SU-DHL-6 (cell line): ENCODE measurements around the gene ENKD1.
A peak's percentile ranks its signal among the peaks of the same experiment; 100 is the strongest.

Experiments
- H2AFZ ChIP-seq: fragments of 200-600 bp; sonication (generic); 2 replicates; pipeline ENCODE4 v1.6.1; 2014; ENCODE audit warnings: low read depth, mild to moderate bottlenecking, moderate library complexity, mixed read lengths, antibody characterized with exemption, low read length; ENCODE audit not compliant: severe bottlenecking
- H3F3A ChIP-seq: fragments of 200-600 bp; shearing (Covaris generic); 2 replicates; pipeline ENCODE4 v1.6.0; 2016; ENCODE audit warnings: antibody characterized with exemption, mild to moderate bottlenecking; ENCODE audit not compliant: insufficient read depth
- H3K27ac ChIP-seq: fragments of 200-600 bp; sonication (generic); 2 replicates; pipeline ENCODE4 v1.5.1; 2016; ENCODE audit warnings: low read depth, mild to moderate bottlenecking, low read length, moderate library complexity, mixed read lengths
- H3K27me3 ChIP-seq: fragments of 200-600 bp; sonication (generic), shearing (Covaris generic); 2 replicates; pipeline ENCODE4 v1.6.0; 2014; ENCODE audit warnings: mild to moderate bottlenecking, low read length
- H3K36me3 ChIP-seq: fragments of 200-600 bp; sonication (generic); 2 replicates; pipeline ENCODE4 v1.6.1; 2014; ENCODE audit warnings: mild to moderate bottlenecking, low read length, mixed read lengths
- H3K4me2 ChIP-seq: fragments of 300-600, 200-600 bp; shearing (Covaris generic), sonication (generic); 2 replicates; pipeline ENCODE4 v1.6.0; 2014; ENCODE audit warnings: low read length, low read depth, mild to moderate bottlenecking; ENCODE audit not compliant: poor library complexity, severe bottlenecking
- H3K4me3 ChIP-seq: fragments of 200-600 bp; sonication (generic); 2 replicates; pipeline ENCODE4 v1.5.1; 2014; ENCODE audit warnings: antibody characterized with exemption, low read length, mild to moderate bottlenecking, mixed read lengths; ENCODE audit not compliant: insufficient read depth, poor library complexity, severe bottlenecking
- H3K79me2 ChIP-seq: fragments of 200-600 bp; sonication (generic); 2 replicates; pipeline ENCODE4 v1.6.1; 2014; ENCODE audit warnings: mild to moderate bottlenecking, low read length, moderate library complexity; ENCODE audit not compliant: insufficient read depth
- H3K9ac ChIP-seq: fragments of 200-600 bp; sonication (generic); 2 replicates; pipeline ENCODE4 v1.7.0; 2014; ENCODE audit warnings: mild to moderate bottlenecking, low read length
- H3K9me2 ChIP-seq: fragments of 200-600 bp; sonication (generic); replicated peaks from 2 replicates; pipeline ENCODE4 v1.6.1; 2014; ENCODE audit warnings: low read length; ENCODE audit not compliant: insufficient read depth
- H3K9me3 ChIP-seq: fragments of 200-600 bp; sonication (generic); 2 replicates; pipeline ENCODE4 v1.6.1; 2014; ENCODE audit warnings: low read length, mixed read lengths; ENCODE audit not compliant: insufficient read depth
- H4K20me1 ChIP-seq: fragments of 200-600 bp; sonication (generic); 2 replicates; pipeline ENCODE4 v1.6.1; 2014; ENCODE audit warnings: low read depth, mild to moderate bottlenecking, antibody characterized with exemption, low read length, moderate library complexity, mixed read lengths
- EZH2phosphoT487 ChIP-seq: fragments of 200-600 bp; sonication (generic), shearing (Covaris generic); conservative IDR thresholded peaks from 2 replicates; pipeline ENCODE4 v1.6.1; 2018; ENCODE audit warnings: mild to moderate bottlenecking, antibody characterized with exemption, low read length, moderate library complexity, mixed read lengths
- TF ChIP-seq, protein P1 (sequence below): fragments of 200-600 bp; sonication (generic); IDR thresholded peaks from one replicate; pipeline ENCODE4 v1.5.1; 2017; ENCODE audit warnings: antibody characterized with exemption, mild to moderate bottlenecking, low read length, moderate library complexity; ENCODE audit not compliant: insufficient read depth, poor library complexity, severe bottlenecking

ENKD1 gene

DNA sequence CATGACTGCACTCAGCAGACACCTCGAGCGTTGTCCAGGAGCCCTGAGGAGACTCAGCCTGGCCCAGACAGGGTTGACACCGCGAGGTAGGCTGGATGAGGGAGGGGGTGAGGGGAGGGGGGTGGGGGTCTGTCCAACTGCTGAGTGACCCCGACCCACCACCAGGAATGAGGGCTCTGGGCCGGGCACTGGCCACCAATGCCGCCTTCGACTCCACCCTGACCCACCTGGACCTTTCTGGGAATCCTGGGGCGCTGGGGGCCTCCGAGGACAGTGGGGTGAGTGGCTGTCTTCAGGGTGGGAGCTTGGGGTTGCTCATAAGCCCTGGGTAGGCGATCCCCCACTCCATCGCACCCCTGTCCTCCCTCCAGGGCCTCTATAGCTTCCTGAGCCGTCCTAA lies 18.9 kb downstream of the ENKD1 start:
- no peak overlapping the region for H3K9ac ChIP-seq
- TF ChIP-seq, protein P1, sequence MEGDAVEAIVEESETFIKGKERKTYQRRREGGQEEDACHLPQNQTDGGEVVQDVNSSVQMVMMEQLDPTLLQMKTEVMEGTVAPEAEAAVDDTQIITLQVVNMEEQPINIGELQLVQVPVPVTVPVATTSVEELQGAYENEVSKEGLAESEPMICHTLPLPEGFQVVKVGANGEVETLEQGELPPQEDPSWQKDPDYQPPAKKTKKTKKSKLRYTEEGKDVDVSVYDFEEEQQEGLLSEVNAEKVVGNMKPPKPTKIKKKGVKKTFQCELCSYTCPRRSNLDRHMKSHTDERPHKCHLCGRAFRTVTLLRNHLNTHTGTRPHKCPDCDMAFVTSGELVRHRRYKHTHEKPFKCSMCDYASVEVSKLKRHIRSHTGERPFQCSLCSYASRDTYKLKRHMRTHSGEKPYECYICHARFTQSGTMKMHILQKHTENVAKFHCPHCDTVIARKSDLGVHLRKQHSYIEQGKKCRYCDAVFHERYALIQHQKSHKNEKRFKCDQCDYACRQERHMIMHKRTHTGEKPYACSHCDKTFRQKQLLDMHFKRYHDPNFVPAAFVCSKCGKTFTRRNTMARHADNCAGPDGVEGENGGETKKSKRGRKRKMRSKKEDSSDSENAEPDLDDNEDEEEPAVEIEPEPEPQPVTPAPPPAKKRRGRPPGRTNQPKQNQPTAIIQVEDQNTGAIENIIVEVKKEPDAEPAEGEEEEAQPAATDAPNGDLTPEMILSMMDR, result no peak
- TF ChIP-seq EZH2phosphoT487, result no peak
- H2AFZ ChIP-seq, result no peak overlapping the region
- peaks cover 4% of the 10 kb centered on the region for H3F3A ChIP-seq
- H3K79me2 ChIP-seq, result peaks cover 8% of the 10 kb centered on the region
- no peaks in the 10 kb centered on the region for H3K27me3 ChIP-seq
- no peak overlapping the region for H3K4me2 ChIP-seq
- H3K9me3 ChIP-seq, result no peaks in the 10 kb centered on the region
- no peak overlapping the region for H3K27ac ChIP-seq
- no peaks in the 10 kb centered on the region for H3K9me2 ChIP-seq
- no peaks in the 10 kb centered on the region for H4K20me1 ChIP-seq
- H3K4me3 ChIP-seq, result no peak overlapping the region
- H3K36me3 ChIP-seq, result no peaks in the 10 kb centered on the region

DNA sequence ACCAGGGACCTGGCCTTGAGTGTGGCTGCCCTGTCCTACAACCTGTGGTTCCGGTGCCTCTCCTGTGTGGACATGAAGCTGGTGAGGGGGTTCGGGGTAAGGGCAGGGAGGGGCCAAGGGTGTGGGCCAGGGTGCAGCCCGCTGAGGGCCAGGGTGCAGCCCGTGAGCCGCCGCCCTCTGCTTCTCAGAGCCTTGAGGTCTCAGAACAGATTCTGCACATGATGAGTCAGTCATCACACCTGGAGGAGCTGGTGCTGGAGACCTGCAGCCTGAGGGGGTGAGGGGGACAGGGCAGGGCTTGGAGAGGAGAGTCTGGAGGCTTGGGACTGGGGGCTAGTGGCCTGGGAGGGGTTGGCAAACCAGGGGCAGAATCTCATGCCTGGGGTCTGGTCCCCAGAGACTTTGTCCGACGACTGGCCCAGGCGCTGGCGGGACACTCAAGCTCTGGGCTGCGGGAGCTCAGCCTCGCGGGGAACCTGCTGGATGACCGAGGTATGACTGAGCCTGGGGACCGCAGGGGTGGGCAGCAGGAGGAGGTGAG lies 19.4 kb downstream of the ENKD1 start:
- Histone ChIP-seq H3K4me3 (no peak overlapping the region), H3K9me2 (no peaks in the 10 kb centered on the region), H3K9me3 (no peaks in the 10 kb centered on the region), H3F3A (peaks cover 8% of the 10 kb centered on the region), H4K20me1 (no peaks in the 10 kb centered on the region), H3K4me2 (no peak overlapping the region), H3K9ac (no peak overlapping the region), H2AFZ (no peak overlapping the region), H3K79me2 (peaks cover 8% of the 10 kb centered on the region), H3K36me3 (no peaks in the 10 kb centered on the region), H3K27ac (no peak overlapping the region), H3K27me3 (no peaks in the 10 kb centered on the region)
- TF ChIP-seq EZH2phosphoT487, result no peak
- TF ChIP-seq, protein P1, result no peak

DNA sequence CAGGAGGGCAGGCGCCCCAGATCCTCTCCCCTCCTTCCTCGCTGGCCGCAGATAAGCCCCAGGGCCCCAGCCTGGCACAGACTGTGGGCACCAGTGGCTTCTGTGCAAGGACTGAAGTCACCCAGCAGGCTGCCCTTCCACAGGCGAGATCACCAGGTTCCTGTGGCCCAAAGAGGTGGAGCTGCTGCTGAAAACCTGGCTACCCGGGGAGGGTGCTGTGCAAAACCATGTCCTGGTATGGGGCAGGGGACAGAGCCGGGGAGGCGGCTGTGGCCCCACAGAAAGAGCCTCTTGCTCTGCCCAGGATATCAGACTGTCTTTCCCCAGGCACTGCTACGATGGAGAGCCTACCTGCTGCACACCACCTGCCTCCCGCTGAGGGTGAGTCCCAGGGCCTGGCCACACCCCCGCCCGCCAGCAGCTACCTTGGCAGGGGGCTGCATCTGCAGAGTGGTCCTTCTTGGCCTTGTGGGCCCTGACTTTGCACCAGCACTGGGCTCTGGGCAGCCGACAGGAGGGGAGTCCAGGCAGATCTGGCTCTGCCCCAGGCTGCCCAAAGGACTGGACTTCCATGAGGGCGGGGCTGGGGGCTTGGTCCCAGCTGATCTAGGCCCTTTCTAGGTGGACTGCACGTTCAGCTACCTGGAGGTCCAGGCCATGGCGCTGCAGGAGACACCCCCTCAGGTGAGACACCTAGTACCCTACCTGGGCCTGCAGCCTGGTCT lies 21.0 kb downstream of the ENKD1 start:
- Histone ChIP-seq H3K36me3 (no peaks in the 10 kb centered on the region), H3K9me3 (no peaks in the 10 kb centered on the region), H3K9ac (peak overlapping the region; percentile 98), H3F3A (peaks cover 13% of the 10 kb centered on the region), H3K79me2 (peaks cover 8% of the 10 kb centered on the region), H4K20me1 (no peaks in the 10 kb centered on the region), H3K4me3 (peak overlapping the region; percentile 86), H3K27ac (peak overlapping the region; percentile 81), H3K9me2 (no peaks in the 10 kb centered on the region), H2AFZ (peak overlapping the region; percentile 89), H3K4me2 (peak overlapping the region; percentile 88), H3K27me3 (no peaks in the 10 kb centered on the region)
- TF ChIP-seq, protein P1, result no peak
- no peak for TF ChIP-seq EZH2phosphoT487
